Ishikawa (cell line): ENCODE data around the gene TRUB2.

Experiments
- CEBPB ChIP-seq: IDR thresholded peaks from 2 replicates; pipeline ENCODE4 v1.6.1; 2012
- CREB1 ChIP-seq: IDR thresholded peaks from 2 replicates; pipeline ENCODE4 v1.6.1; 2012; ENCODE audit warnings: low read depth
- EGR1 ChIP-seq: IDR thresholded peaks from 2 replicates; pipeline ENCODE4 v1.6.1; 2012
- EP300 ChIP-seq: IDR thresholded peaks from 2 replicates; pipeline ENCODE4 v1.6.1; 2012; ENCODE audit warnings: borderline replicate concordance
- FOXM1 ChIP-seq: IDR thresholded peaks from 2 replicates; pipeline ENCODE4 v1.6.1; 2012; ENCODE audit warnings: low read depth, borderline replicate concordance
- NFIC ChIP-seq: IDR thresholded peaks from 2 replicates; pipeline ENCODE4 v1.6.1; 2012
- RAD21 ChIP-seq: IDR thresholded peaks from 2 replicates; pipeline ENCODE4 v1.6.1; 2012; ENCODE audit warnings: low read depth
- REST ChIP-seq: IDR thresholded peaks from 2 replicates; pipeline ENCODE4 v1.6.1; 2012; ENCODE audit warnings: low read depth, mild to moderate bottlenecking
- TAF1 ChIP-seq: IDR thresholded peaks from 2 replicates; pipeline ENCODE4 v1.6.1; 2012; ENCODE audit warnings: low read depth, mild to moderate bottlenecking
- TCF12 ChIP-seq: IDR thresholded peaks from 2 replicates; pipeline ENCODE4 v1.6.1; 2012; ENCODE audit warnings: low read depth
- TEAD4 ChIP-seq: IDR thresholded peaks from 2 replicates; pipeline ENCODE4 v1.6.1; 2012
- YY1 ChIP-seq: IDR thresholded peaks from 2 replicates; pipeline ENCODE4 v1.6.1; 2012; ENCODE audit warnings: low read depth
- ZBTB7A ChIP-seq: IDR thresholded peaks from 2 replicates; pipeline ENCODE4 v1.6.1; 2012; ENCODE audit warnings: low read depth
- TF ChIP-seq, protein P1 (sequence below): IDR thresholded peaks from 2 replicates; pipeline ENCODE4 v1.6.1; 2012
- TF ChIP-seq, protein P2 (sequence below): IDR thresholded peaks from 2 replicates; pipeline ENCODE4 v1.6.1; 2012

The TRUB2 gene

DNA sequence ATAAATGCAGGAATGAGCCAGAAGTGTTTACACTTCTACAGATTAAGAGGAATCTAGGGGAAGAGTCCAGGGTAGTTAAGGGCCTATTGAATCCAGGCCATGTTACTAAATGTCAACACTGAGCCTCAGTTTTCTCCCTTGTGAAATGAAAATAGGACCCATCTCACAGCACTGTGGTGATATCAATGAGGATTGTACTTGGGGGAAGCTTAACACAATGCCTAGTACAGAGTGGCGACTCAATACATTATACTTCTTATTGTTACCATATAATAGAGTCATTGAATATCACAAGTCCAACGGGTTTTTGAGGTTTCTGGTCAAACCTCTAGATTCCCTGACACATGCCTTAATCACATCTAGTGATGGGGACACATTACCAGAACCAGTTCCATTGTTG, 4.6 kb downstream of the TRUB2 start:
- TF ChIP-seq TCF12, result no peak
- TF ChIP-seq CEBPB, result no peak
- no peak for TF ChIP-seq NFIC
- TF ChIP-seq TAF1, result no peak
- TF ChIP-seq ZBTB7A, result no peak
- TF ChIP-seq RAD21, result no peak
- no peak for TF ChIP-seq TEAD4

DNA sequence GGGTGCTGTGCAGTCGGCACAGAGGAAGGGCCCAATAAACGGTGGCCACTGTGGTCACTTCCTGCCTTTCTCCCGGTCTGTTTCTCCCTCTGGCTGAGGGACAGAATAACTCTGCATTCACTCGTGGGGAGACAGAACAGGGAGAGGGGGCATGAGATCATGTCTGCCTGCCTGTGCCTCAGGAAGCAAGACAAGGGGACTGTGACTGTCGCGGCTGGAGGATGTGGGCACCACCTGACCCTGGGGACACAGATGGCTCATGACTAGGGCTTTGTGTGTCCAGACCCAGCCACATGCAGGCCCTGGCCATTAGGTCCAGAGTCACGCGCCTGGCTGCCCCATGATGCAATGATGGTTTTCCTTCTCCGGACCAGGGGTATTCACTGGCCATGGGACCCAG, 5.8 kb downstream of the TRUB2 start:
- TF ChIP-seq CREB1 (no peak), RAD21 (no peak), TCF12 (no peak), EP300 (no peak)
- TF ChIP-seq, protein P1, sequence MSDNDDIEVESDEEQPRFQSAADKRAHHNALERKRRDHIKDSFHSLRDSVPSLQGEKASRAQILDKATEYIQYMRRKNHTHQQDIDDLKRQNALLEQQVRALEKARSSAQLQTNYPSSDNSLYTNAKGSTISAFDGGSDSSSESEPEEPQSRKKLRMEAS, result no peak

- no peak for TF ChIP-seq TEAD4
- TF ChIP-seq FOXM1, result no peak
- no peak for TF ChIP-seq EGR1
- no peak for TF ChIP-seq RAD21
- no peak for TF ChIP-seq CEBPB
- TF ChIP-seq, protein P1, result no peak
- no peak for TF ChIP-seq REST
- TF ChIP-seq NFIC, result no peak
- no peak for TF ChIP-seq YY1
- TF ChIP-seq TCF12, result no peak
- TF ChIP-seq, protein P2, sequence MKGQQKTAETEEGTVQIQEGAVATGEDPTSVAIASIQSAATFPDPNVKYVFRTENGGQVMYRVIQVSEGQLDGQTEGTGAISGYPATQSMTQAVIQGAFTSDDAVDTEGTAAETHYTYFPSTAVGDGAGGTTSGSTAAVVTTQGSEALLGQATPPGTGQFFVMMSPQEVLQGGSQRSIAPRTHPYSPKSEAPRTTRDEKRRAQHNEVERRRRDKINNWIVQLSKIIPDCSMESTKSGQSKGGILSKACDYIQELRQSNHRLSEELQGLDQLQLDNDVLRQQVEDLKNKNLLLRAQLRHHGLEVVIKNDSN, result no peak
- no peak for TF ChIP-seq CREB1
- TF ChIP-seq ZBTB7A, result no peak
Observed at GRCh38 chr9:128314697-128315096, 7.5 kb downstream of the TRUB2 start.

- TF ChIP-seq RAD21 (no peak), EGR1 (no peak), CEBPB (no peak), EP300 (no peak), TAF1 (no peak), ZBTB7A (no peak), YY1 (no peak), REST (no peak), CREB1 (no peak), TCF12 (no peak), TEAD4 (no peak), FOXM1 (no peak), NFIC (no peak)
- TF ChIP-seq, protein P1, result no peak
- TF ChIP-seq, protein P2, result no peak
Observed at GRCh38 chr9:128310461-128310860, 11.8 kb downstream of the TRUB2 start.

DNA sequence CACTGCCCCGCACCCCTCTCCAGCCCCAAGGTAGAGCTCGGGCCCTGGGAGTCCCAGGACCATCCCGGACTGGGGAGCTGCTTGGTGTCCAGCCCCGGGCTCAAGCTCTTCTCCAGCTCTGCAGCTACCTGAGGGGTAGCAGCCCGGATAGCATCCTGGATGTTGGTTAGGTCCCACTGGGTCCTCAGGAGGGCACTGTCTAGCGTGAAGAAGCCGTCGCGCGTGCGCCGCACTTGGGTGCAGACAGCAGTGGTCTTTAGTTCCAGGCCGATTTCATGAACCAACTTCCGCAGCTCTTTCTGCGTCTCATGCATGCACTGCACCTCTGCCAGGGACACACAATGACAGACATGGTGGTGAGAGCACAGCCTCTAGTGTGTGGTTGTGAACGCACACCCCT, 12.7 kb downstream of the TRUB2 start:
- no peak for TF ChIP-seq NFIC
- no peak for TF ChIP-seq FOXM1
- TF ChIP-seq, protein P1, result no peak
- no peak for TF ChIP-seq YY1
- no peak for TF ChIP-seq TCF12
- no peak for TF ChIP-seq EP300

- TF ChIP-seq REST, result no peak
- no peak for TF ChIP-seq RAD21
- TF ChIP-seq TAF1, result no peak
Observed at GRCh38 chr9:128304971-128305288, 17.3 kb downstream of the TRUB2 start.
